Stimulated activated CD4-positive, alpha-beta T cell treated with anti-CD3 and anti-CD28 coated beads, Interleukin-15, amount 100 ng/mL, for 1 hour (primary cell): ENCODE results near the gene ASXL3.

Source experiments
- DNase-seq, 2 donors: peaks; one replicate each; pipeline ENCODE4 v3.0.0-alpha.2; 2020; ENCODE audit warnings: low read depth in 1 of 2, low spot score in 1 of 2

The ASXL3 gene

GRCh38 chr18:33712719-33713118 lies 134.7 kb downstream of the ASXL3 start:
- DNase-seq, result no peak

- no peak for DNase-seq
These were observed 138.2 kb downstream of the ASXL3 start for GRCh38 chr18:33716061-33716683.

- DNase-seq, result no peak
These were observed 139.3 kb downstream of the ASXL3 start for GRCh38 chr18:33717339-33717738.

- DNase-seq, result no peak
These were observed 142.1 kb downstream of the ASXL3 start for GRCh38 chr18:33720133-33720532.

- no peak for DNase-seq
These were observed 151.5 kb downstream of the ASXL3 start for GRCh38 chr18:33729556-33729955.

GRCh38 chr18:33733376-33733775 lies 155.4 kb downstream of the ASXL3 start:
- no peak for DNase-seq

- no peak for DNase-seq
These were observed 157.4 kb downstream of the ASXL3 start for GRCh38 chr18:33735428-33735827.

- DNase-seq, result no peak
These were observed 163.7 kb downstream of the ASXL3 start for GRCh38 chr18:33741760-33742159.

- no peak for DNase-seq
These were observed 166.1 kb downstream of the ASXL3 start for GRCh38 chr18:33744032-33744697.

GRCh38 chr18:33745151-33745795 lies 167.3 kb downstream of the ASXL3 start:
- no peak for DNase-seq

GRCh38 chr18:33745871-33746545 lies 168.0 kb downstream of the ASXL3 start:
- DNase-seq, result no peak

GRCh38 chr18:33749834-33750233 lies 171.8 kb downstream of the ASXL3 start:
- no peak for DNase-seq

GRCh38 chr18:33750366-33750765 lies 172.3 kb downstream of the ASXL3 start:
- no peak for DNase-seq

GRCh38 chr18:33751613-33752221 lies 173.7 kb downstream of the ASXL3 start:
- DNase-seq, result no peak

GRCh38 chr18:33755391-33755790 lies 177.4 kb downstream of the ASXL3 start:
- DNase-seq, result no peak

GRCh38 chr18:33755931-33756560 lies 178.0 kb downstream of the ASXL3 start:
- no peak for DNase-seq

- no peak for DNase-seq
These were observed 179.0 kb downstream of the ASXL3 start for GRCh38 chr18:33757037-33757436.

- DNase-seq, result no peak
These were observed 183.3 kb downstream of the ASXL3 start for GRCh38 chr18:33761363-33761762.

GRCh38 chr18:33781429-33781828 lies 203.4 kb downstream of the ASXL3 start:
- DNase-seq, result no peak
